Cortex of kidney (tissue), 1 donor: Measurements from ENCODE around the gene SEC14L1.

Experiments used
- DNase-seq: peaks from one replicate; lab custom pipeline; 2025; lab: John Stamatoyannopoulos, UW

Gene SEC14L1

DNA sequence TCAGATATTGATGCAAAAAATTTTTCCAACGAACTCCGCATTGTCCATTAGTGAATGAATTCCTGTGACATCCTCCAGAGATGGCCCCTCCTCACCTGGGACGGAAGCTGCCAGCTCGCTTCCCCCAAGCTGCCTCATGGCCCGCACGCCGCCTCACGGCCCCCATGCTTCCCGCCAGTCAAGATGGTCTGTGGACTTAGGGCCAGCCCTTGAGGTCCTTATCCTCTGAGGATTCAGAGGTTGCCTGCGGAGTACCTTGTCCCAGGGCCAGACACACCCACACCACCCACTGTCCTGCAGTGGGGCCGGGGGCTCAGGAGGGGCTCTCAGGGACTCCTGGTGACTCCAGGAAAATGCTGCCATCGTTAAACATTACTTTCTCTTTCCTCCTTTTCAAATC lies 73.6 kb downstream of the SEC14L1 start:
- DNase-seq, result no peak

DNA sequence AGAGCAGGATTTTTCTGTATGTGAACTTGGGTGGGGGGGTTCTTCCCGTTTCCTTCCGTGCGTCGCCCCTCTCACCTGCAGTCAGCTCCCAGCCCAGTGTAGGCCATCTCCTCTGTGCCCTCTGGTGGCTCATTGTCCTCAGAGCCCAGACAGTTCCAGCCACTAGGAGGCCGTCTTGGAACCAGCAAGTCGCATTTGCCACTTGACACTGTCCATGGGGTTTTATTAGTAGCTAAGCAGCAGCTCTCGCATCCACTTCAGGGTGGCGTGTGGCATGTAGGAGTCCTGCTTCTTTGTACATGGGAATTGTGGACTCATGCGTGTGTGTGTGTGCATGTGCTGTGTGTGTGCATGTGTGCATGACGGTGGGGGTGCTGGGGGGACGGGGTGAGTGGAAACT lies 74.0 kb downstream of the SEC14L1 start:
- DNase-seq, result no peak

DNA sequence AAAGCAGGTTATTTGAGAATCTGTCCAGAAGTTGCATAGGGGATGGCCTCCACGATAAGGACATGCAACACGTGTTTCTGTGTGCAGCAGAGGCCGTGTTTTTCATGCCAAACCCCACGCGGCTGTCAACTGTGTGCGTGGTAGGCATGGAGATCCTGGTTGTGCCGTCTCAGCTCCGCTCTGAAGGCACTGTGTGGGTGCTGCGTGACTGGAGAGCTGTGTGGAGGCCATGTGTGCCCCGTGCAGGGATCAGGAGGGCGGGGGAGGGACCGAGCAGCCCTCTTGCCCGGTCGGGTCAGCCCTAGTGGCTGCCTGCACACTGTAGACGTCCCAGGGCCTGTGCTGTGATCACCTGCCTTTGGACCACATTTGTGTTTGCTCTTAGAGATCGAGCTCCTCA lies 74.5 kb downstream of the SEC14L1 start:
- DNase-seq, result no peak

DNA sequence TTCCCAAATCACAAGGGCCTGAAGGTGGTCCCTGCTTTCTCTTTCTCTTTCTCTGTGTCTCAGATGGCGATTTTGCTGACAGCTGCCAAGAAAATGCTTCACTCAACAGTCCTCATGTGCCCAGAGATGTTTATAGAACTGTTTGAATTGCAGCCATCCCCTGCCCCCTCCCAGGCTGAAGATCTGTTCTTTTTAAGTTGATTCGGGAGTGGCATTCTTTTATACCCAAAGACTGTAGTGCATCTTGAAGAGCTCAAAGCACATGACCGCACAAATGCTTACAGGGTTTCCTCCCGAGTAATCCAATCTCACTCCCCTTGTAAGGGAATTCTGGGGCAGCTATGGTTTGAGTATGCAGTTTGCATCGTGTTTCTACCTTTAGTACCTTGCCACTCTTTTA lies 75.7 kb downstream of the SEC14L1 start:
- no peak for DNase-seq

DNA sequence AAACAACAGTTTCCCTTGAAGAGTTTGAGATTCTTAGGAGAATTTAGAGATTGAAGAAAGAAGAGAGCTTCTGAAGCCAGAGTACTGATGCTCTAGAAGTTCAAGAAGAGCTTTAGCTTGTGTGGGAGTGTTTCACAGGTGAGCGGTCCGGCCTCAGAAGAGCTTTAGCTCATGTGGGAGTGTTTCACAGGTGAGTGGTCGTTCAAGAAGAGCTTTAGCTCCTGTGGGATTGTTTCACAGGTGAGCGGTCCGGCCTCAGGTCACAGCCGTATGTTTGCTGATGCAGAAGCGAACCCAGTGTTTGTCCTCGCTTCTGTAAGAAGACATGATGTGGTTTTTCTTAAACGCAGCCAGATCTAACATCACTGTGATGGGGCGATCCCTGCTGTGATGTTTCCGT lies 76.4 kb downstream of the SEC14L1 start:
- DNase-seq, result no peak

DNA sequence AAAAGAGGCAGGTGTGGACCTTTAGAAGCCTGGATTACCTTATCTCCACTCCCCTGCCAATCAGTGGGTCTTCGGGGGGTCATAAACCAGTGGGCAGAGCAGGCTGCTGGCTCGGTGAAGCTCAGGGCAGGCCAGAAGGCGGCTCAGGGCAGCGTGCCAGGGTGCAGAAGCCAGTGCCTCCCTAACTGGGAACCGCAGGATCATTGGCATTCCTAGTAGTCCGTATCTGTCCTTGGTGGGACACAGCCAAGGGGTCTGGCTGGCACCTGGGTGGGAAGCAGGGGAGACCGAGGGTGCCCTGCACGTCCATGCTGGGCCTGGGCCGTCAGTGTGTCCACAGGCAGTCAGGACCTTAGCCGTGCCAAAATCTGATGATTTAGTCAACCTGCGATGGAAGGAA lies 76.8 kb downstream of the SEC14L1 start:
- DNase-seq, result no peak

DNA sequence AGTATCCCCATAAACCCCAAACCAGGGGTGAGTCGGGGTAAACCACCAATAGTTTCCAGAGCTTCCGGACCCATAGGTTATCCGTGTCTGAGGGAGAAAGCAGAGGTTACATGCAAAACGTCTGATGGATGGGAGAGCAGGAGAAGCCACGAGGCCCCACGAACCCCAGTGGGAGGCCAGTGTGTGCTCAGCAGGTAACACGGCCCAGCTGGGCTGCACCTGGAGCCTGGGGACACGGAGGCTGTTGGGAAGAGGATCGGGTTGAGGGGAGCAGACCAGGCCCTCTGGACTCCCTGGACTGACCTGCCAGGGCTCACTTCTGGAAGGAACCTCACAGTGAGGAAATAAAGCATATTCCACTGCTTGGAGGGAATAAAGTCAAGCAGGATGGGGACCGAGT lies 78.1 kb downstream of the SEC14L1 start:
- DNase-seq, result no peak

DNA sequence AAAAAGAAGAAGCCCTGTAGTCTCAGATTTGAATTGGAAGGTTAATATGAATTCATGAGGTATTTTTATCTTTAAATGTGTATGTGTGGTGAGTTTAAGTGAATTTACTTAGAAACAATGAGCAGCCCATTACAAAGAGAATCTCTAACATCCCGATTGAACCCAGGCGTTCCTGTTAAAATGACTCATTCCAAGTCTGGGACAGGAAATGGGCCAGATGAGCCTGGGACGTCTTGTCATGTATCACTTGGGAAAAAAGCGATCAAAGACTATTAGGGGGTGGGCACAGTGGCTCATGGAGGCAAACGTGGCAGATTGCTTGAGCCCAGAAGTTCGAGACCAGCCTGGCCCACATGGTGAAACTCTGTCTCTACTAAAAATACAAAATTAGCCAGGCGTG lies 81.6 kb downstream of the SEC14L1 start:
- DNase-seq, result no peak

DNA sequence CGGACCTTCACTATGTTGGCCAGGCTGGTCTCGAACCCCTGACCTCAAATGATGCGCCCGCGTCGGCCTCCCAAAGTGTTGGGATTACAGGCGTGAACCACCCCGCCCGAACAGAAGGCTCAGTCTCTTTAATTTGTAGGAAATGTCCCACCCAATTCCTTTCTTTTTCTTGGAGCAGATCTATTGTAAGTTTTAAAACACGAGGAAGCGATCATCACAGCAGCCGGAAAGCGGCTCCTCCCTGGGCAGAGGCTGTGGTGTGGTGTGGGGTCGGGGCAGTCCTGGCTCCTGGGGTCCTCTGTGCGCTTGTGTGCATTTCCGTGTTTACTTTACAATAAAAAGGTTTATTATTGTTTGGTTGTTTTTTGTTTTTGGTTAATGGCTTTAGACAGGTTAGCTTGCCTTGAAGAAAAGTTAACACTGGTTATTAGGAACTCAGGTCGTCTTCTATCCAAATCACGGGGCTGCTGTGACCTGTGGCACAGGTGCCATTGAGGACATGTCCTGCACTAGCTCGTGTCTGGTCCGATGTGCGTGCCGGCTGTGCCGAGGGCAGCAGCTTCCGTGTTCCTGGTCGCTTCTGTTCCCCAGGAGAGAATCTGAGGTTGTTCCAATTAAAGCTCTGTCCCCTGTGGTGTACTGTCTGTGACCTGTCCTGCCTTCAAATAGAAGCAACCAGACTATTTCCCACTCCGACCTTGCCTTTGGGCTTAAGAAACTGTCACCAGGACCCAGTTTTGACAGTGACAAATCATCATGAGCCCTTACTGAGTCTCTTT lies 83.1 kb downstream of the SEC14L1 start:
- no peak for DNase-seq

DNA sequence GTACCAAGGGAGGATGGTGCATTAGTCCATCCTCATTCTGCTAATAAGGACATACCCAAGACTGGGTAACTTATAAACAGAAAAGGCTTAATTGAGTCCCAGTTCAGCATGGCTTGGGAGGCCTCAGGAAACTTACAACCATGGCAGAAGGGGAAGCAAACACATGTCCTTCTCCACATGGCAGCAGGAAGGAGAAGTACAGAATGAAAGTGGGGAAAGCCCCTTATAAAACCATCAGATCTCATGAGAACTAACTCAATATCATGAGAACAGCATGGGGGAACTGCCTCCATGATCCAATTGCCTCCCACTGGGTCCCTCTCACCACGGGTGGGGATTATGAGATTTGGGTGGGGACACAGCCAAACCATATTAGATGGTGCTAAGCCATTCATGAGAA lies 84.5 kb downstream of the SEC14L1 start:
- DNase-seq, result no peak

DNA sequence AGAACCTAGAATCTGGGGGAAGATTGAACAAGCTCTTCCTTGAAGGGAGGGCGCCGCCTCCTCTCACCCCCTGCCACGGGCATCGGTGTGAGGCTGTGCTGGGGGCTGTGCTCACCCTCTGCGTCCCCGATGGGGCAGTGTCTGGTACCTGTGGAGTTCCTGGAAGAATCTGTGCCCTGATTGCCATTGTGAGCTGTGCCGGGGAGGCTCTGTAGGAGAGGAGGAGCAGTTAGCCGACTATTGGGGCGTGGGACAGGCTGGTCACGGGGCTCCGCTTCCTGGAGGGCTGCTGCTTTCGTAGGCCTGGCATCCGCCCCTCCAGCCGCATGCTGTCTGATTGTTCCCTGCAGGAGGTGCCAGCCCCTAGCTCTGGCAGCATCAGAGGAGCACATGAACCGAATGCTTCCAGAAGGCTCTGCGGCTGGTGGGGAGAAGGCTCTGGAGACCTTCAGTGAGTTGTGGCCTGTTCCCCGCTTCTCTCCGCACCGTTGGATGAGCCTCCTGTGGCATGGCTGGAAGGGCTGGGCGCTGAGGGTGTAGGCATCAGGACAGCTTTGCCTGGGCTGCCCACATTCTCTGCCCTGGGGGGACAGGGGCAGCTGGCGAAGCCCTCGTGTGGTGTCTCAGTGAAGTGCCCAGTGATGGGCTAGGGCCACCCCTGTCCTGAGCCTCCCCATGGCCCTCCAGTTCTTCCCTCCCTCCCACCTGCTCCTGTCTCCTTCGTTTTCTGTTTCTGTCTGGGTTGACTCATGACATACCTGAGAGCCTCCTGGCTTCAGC lies 86.9 kb downstream of the SEC14L1 start:
- DNase-seq, result no peak

DNA sequence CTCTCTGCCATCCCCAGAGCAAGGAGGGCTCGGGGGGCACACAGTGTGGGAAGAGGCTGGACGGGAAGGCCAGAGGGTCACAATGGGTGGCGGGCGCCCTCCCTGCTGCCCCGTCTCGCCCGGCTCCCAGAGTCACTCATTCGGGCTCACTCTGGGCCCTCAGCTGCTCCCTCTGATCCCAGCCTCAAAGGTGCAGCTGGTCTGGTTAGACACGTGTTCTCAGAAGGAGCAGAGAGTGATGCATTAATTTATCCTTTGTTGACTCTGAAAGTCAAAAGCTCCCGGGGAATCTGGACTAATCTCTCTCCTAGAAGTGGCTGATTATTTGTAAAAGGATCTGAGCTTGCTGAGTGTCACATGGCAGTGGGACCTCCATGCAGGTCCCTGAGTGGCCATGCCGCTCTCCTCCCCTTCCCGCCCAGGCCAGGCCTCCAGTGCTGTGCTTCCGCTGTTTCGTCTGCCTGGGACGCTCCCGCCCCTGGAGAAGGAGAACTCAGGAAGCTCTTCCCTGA lies 87.5 kb downstream of the SEC14L1 start:
- DNase-seq, result no peak

DNA sequence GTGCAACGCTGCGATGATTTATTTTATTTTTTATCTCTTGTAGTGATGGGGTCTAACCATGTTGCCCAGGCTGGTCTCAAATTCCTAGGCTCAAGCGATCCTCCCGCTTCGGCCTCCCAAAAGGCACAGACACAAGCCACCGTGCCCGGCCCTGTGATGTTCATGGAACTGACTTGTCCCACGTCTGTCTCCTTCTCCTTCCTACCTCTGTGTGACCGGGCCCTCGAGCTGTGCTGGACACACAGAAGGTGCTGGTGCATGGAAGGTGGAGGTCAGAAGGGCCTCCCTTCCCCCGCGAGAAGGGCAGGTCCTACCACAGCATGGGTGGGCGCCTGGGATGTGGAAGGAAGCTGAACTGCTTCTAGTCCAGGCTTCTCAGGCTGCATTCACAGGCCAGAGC lies 88.0 kb downstream of the SEC14L1 start:
- DNase-seq, result no peak

DNA sequence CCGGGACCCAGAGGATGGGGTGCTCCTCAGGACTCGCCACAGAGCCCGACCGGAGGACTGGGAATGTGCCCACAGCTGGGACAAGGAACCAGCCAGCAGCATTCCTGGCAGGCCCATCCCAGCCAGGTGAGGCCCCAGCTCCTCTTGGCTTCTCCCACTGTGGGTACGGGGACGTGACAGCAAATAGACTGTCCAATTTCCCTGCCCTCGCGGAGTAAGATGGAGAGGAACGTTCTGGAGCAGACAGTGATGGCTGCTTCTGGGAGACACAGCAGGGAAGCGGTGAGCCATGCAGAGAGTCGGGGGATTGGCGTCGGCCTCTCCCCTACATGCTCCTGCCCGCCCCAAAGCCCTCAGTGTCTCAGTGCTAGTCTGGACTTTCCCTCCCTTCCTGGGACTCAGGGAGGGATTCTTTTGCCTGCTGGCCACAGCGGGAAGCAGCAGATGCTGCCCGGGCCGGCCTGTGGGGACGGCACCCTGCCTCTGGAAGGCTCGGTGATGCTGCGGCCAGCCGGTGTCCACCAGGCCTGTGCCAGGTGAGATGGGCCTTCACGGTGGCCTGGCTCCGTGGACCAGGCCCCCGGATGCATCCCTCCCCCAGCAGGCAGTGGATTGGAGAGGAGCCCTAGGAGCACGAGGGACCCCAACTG lies 89.1 kb downstream of the SEC14L1 start:
- no peak for DNase-seq

DNA sequence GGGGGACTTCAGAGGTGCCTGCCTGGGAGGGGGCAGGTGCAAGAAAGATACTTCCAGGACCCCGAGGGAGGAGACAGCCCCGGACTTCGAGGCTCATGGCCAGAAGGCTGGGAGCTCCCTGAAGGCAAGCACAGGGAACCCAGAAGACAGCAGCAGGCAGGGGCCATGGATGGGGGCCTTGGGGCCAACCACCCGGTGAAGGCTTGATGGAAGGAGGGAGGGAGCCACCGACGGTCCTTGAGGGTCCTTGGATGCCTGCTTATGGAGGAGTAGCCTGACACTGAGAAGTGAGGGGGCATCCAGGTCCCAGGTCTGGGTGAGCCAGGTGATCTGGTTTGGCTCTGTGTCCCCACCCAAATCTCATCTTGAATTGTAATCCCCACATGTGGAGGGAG lies 89.7 kb downstream of the SEC14L1 start:
- no peak for DNase-seq

DNA sequence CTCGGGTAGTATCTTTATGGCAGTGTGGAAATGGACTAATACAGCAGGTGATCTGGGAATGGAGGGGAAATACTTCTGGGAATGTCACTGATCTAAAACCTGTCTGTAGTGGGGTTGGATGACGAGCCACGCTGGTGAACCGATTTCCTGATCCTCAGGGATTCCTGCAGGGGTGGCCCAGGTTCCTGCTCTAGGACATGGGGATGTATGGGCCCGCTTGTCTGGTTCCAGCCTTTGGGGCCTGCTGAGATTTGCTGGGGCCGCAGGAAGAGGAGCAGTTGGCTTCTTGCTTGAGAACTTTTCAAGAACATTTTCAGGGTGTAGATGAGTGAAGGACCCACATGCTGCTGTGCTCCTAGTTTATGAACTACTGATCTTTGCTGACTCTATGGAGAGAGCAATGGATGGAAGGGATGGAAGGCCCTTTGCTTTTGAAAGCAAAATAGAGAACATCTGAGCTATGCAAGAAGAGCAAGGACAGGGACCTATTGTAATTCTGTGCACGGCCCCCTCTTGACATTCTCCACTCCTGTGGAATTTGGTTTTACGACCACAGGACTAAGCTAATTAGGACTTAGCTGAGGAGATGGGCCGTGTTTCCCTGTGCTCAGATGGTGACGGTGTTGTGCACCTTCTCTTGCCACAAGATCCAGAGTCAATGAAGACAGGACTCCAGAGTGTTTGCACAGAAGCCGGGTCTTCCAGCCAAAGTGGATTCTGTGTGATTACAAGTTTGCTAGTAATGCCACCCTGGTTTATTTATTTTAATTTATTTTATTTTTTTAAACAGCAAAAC lies 90.5 kb downstream of the SEC14L1 start:
- DNase-seq, result no peak

DNA sequence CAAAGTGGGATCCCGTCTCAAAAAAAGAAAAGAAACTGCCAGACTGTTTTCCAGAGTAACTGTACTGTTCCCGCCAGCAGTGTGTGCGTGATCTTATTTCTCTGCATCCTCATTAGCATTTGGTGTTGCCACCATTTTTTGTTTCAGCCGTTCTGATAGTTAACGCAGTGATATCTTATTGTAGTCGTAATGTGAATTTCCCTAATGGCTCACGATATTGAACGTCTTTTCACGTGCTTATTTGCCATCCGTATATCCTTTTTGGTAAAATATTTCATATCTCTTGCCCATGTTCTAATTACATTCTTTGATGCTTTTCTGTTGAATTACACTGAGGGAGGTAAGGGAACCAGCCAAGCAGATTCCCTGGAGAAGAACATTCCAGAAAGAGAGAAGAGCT lies 92.4 kb downstream of the SEC14L1 start:
- DNase-seq, result no peak

DNA sequence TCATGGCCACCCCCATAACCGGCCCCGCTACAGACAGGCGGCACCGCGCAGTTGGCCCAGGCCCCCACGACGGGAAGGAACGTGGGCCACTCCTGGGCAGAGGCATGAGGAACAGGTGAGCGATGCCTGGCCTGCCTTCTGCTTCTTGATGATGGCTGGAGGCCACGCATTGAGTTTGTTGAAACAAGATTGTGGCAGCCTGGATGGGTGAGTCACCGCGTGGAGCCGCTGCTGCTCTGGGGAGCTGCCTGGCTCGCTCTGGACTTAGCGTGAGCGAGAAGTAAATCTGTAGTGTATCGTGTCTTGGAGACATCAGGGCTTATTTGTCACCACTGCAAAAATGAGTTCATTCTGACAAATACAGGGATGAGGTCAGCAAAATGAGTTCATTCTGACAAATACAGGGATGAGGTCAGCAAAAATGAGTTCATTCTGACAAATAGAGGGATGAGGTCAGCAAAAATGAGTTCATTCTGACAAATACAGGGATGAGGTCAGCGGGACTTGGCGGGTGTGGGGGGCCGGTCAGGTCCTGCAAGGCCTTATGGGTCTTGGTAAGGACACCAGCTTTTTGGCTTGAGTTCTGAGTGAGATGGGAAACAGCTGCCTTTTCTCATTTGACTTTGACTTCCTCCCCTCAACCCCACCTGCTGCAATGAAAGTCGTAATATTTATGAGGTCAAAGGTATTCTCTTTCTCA lies 93.0 kb downstream of the SEC14L1 start:
- DNase-seq, result no peak

DNA sequence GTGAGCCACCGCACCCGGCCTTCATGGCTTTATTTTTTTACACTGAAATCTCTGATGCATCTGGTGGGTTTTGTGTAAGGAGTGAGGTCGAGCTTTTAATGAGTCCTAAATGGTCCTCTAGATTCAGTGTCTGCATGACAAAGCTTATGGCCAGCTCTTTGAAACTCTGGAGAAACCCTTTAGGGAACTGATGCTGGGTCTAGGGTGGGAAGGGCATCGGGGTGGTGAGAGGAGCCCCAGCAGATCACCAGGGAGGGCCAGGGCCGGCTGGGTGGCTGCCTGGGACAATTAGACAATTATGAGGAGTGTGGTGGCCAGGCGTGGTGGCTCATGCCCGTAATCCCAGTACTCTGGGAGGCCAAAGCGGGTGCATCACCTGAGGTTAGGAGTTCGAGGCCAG lies 93.9 kb downstream of the SEC14L1 start:
- no peak for DNase-seq

DNA sequence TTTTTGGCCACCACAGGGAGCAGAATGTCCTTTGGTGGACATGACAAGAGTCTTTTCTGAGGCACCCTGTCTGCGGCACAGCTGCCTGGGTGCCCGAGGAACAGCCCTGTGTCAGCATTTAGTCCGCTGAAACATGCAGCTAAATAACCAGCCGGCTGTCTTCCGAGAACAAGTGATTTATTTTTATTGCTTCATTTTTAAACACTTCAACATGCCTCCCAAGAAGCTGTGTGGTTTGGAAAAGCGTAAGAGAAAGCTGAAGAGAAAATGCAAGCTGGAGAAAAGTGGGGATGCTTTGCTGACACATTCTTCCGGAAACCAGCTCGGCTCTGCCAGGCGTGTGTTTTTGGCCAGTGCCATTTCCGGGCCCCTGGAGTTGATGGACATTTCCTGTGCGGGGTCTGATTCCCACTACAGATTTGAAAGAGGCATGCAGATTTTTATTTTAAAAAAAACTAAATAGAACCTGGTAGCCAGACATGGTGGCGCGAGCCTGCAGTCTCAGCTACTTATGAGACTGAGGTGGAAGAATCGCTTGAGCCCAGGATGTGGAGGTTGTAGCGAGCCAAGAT lies 94.7 kb downstream of the SEC14L1 start:
- DNase-seq, result no peak
